ENCODE data around the gene VTN.

VTN gene

DNA sequence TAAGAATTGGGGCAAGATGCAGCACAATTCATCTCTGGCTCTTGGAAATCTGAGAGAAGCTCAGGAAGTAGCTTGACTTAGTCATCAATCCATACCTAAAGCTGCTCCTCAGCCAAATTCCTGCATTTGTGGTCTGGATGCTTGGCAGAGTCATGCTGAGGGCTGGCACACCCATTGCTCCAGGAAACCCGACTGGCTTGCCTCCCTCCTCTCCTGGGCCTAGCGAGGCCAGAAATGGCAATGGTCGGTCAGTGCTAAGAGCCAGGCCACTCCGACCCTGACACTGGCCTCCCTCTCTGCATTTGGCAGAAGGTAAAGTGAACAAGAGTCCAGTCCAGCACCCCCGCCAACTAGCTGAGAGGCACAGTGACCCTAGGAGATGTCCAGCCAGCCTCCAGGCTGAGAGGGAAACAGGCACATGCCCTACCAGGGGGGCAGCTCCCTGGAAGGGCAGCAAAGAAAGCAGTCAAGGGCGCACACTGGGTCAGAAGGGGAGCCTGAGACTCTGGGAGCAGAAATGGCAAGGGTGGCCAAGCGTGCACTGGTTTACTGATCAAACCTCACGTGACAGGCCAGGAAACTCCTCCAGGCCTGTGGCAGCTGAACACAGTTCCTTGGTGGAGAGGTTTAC is 22.7 kb downstream of the VTN start:
- no peak for DNase-seq (ENCODE audit: insufficient read length, low spot score)
- FAIRE-seq: no peak
- no peak for TF ChIP-seq CTCF (IDR thresholded peaks at IDR 0.05; ENCODE audit: insufficient read depth, missing control alignments)

GRCh38 chr17:28346746-28347246 is 23.3 kb downstream of the VTN start:
- FAIRE-seq (no peak), DNase-seq (ENCODE audit: insufficient read length, low spot score) (no peak)
- peak; percentile 41 for TF ChIP-seq CTCF (IDR thresholded peaks at IDR 0.05; ENCODE audit: insufficient read depth, missing control alignments)

GRCh38 chr17:28346199-28346580 is 23.9 kb downstream of the VTN start:
- FAIRE-seq: no peak
- no peak for TF ChIP-seq CTCF (IDR thresholded peaks at IDR 0.05; ENCODE audit: insufficient read depth, missing control alignments)
- DNase-seq (ENCODE audit: insufficient read length, low spot score): no peak

DNA sequence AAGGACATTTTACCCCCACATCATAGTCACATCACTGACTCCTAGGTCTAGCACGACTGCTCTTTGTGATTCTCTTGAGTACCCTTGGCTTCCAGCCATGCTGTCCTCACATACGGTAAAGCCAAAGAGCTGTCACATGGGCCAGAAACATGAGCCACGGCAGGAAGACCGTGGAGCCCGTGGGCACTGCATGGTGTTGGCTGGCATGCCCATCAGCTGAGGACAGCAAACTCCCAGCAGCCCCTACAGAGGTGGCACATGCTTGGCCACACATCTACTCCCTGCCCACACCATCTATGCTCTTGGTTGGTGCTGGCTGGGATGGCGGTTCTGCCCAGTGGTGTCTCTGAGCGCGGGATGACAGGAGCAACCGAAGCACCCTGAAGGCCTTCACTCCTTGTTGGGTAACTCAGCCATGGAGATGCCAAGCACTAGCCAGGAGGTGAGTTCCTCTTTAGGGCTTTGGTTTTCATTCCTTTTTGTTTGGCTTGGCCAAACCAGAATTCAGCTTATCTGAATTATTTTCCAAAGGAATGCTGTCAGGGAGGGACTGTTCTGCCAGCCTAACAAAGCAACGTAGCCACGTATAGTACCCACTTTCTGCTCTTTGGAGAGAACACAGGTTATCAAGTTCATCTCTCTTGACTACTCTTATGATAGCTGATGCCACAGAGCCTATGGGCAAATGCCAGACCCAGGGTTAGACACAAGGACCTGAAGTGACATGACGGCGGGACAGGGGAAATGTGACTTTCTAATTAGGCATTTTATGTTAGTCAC is 24.5 kb downstream of the VTN start:
- no peak for TF ChIP-seq CTCF (IDR thresholded peaks at IDR 0.05; ENCODE audit: insufficient read depth, missing control alignments)
- no peak for DNase-seq (ENCODE audit: insufficient read length, low spot score)
- no peak for FAIRE-seq

DNA sequence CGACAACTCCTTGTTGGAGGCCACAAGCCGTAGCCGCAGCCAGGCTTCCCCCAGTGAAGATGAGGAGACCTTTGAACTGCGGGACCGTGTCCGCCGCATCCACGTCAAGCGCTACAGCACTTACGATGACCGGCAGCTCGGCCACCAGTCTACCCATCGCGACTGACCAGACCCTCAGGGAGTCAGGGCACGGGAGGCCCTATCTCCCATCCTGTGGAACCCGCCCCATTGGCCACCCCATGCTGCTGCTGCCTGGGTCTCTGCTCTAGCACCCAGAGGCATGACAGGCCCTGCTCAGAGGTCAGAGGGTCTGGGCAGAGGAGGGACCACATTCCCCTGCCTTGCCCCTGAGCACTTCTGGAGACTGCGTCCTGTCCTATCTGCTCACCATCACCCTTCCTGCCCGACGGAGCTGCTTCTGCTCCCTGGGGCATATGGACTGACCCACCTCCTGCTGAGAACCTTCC is 25.6 kb downstream of the VTN start:
- no peak for TF ChIP-seq CTCF (IDR thresholded peaks at IDR 0.05; ENCODE audit: insufficient read depth, missing control alignments)
- FAIRE-seq: no peak
- DNase-seq (ENCODE audit: insufficient read length, low spot score): no peak

DNA sequence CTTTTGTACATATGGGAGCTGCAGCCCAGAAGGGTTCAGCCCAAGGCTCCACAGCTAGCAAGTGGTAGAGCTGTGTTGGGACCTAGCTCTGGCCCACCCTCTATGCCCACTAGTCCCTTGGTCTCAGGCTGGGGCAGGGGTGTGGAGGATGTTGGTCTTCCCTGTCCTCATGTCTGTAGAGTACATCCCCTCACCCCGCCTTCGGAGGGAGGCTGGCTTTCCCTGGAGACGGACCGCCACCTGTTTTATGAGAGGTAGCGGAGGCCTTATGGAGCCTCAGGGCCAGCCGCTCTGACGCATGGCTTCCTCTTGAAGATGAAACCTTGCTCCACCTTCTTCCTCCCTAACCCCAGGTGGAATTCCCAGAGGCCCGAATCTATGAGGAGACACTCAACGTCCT is 26.1 kb downstream of the VTN start:
- DNase-seq (ENCODE audit: insufficient read length, low spot score) (no peak), FAIRE-seq (no peak)
- no peak for TF ChIP-seq CTCF (IDR thresholded peaks at IDR 0.05; ENCODE audit: insufficient read depth, missing control alignments)

DNA sequence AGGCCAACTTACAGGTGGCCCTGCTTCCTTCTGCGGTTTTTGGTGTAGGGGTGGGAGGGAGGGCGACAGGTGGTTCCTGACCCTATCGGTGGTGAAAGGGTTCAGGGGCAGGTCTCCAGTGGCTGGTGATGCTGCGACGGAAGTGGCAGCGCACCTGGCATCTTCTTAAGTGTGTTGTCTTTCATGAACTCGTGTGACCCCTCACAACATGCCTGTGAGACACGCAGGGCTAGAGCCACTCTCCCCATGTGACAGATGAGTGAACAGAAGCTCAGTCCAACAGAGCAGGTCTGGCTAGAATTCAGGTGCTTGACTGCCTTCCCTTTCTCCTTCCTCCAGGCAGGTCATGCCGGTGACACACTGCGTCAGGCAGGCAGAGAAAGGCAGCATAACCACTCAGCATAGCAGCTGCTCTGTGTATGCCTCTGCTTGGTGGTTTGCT is 26.6 kb downstream of the VTN start:
- no peak for DNase-seq (ENCODE audit: insufficient read length, low spot score)
- no peak for TF ChIP-seq CTCF (IDR thresholded peaks at IDR 0.05; ENCODE audit: insufficient read depth, missing control alignments)
- FAIRE-seq: no peak
